NT2/D1 (cell line): ENCODE data around the gene ZNF718.
"Not testable (repeated sequence)": the region's sequence is repeated elsewhere in the genome, so short reads cannot be mapped to it uniquely, and the experiment has no call there.

Source experiments
- DNase-seq: peaks from one replicate; pipeline ENCODE4 v3.0.0-alpha.2; 2011; ENCODE audit warnings: low read depth, low spot score
- H3K27me3 ChIP-seq: 2 replicates; pipeline ENCODE4 v1.6.0; 2011; ENCODE audit warnings: mild to moderate bottlenecking; ENCODE audit not compliant: insufficient read length, insufficient read depth
- H3K36me3 ChIP-seq: 2 replicates; pipeline ENCODE4 v1.6.1; 2011; ENCODE audit warnings: mild to moderate bottlenecking, low read length, mixed read lengths; ENCODE audit not compliant: insufficient read depth, insufficient read length
- H3K4me1 ChIP-seq: 2 replicates; pipeline ENCODE4 v1.5.1; 2011; ENCODE audit not compliant: insufficient read depth, insufficient read length
- H3K4me3 ChIP-seq: 2 replicates; pipeline ENCODE4 v1.5.1; 2011; ENCODE audit warnings: low read depth; ENCODE audit not compliant: insufficient read length
- H3K9ac ChIP-seq: 2 replicates; pipeline ENCODE4 v1.6.0; 2011; ENCODE audit warnings: low read depth; ENCODE audit not compliant: insufficient read length
- H3K9me3 ChIP-seq: 2 replicates; pipeline ENCODE4 v1.5.1; 2011; ENCODE audit warnings: mild to moderate bottlenecking, low read length; ENCODE audit not compliant: insufficient read depth
- SUZ12 ChIP-seq: IDR thresholded peaks from 2 replicates; pipeline ENCODE4 v1.6.1; 2011; ENCODE audit not compliant: insufficient read length, insufficient read depth; ENCODE audit errors: extremely low read depth
- YY1 ChIP-seq: IDR thresholded peaks from 2 replicates; pipeline ENCODE4 v1.6.1; 2011; ENCODE audit not compliant: insufficient read length, insufficient read depth
- ZNF274 ChIP-seq: IDR thresholded peaks from 2 replicates; pipeline ENCODE4 v1.6.1; 2011; ENCODE audit warnings: mild to moderate bottlenecking, low read depth, low read length

ZNF718 gene

GRCh38 chr4:161496-162284, 37.4 kb downstream of the ZNF718 start:
- Histone ChIP-seq H3K27me3 (no peaks in the 10 kb centered on the region), H3K4me3 (no peak overlapping the region), H3K9ac (no peak overlapping the region), H3K36me3 (peaks cover 13% of the 10 kb centered on the region), H3K4me1 (no peaks in the 10 kb centered on the region), H3K9me3 (peaks cover 94% of the 10 kb centered on the region)
- no peak for DNase-seq
- TF ChIP-seq ZNF274 (peak; percentile 77), YY1 (no peak)

GRCh38 chr4:169640-170039, 45.3 kb downstream of the ZNF718 start:
- peaks cover 62% of the 10 kb centered on the region for H3K9me3 ChIP-seq
- not testable (repeated sequence) for H3K27me3 ChIP-seq, DNase-seq, H3K36me3 ChIP-seq, H3K9ac ChIP-seq, H3K4me1 ChIP-seq, H3K4me3 ChIP-seq

- not testable (repeated sequence) for H3K27me3 ChIP-seq, DNase-seq, H3K9ac ChIP-seq, H3K4me3 ChIP-seq, H3K4me1 ChIP-seq, H3K36me3 ChIP-seq
- H3K9me3 ChIP-seq, result peaks cover 64% of the 10 kb centered on the region
Observed at GRCh38 chr4:171318-171717, 47.0 kb downstream of the ZNF718 start.

- Histone ChIP-seq H3K9ac (no peak overlapping the region), H3K36me3 (no peaks in the 10 kb centered on the region), H3K9me3 (peaks cover 78% of the 10 kb centered on the region), H3K4me3 (no peak overlapping the region), H3K27me3 (no peaks in the 10 kb centered on the region), H3K4me1 (no peaks in the 10 kb centered on the region)
- DNase-seq, result peak; percentile 46
- TF ChIP-seq SUZ12, result no peak
- TF ChIP-seq ZNF274, result no peak
- TF ChIP-seq YY1, result no peak
Observed at GRCh38 chr4:173666-174314, 49.5 kb downstream of the ZNF718 start.

GRCh38 chr4:175986-176385, 51.7 kb downstream of the ZNF718 start:
- Histone ChIP-seq H3K9me3 (peaks cover 85% of the 10 kb centered on the region), H3K36me3 (no peaks in the 10 kb centered on the region)

GRCh38 chr4:176995-177394, 52.7 kb downstream of the ZNF718 start:
- Histone ChIP-seq H3K4me1 (no peaks in the 10 kb centered on the region), H3K9me3 (peaks cover 75% of the 10 kb centered on the region), H3K27me3 (no peaks in the 10 kb centered on the region), H3K4me3 (no peak overlapping the region), H3K36me3 (no peaks in the 10 kb centered on the region), H3K9ac (no peak overlapping the region)
- DNase-seq, result no peak
- TF ChIP-seq YY1 (no peak), ZNF274 (no peak), SUZ12 (no peak)

More at GRCh38 chr4:175986-176385, 51.7 kb downstream of the ZNF718 start:
- no peak for DNase-seq
- TF ChIP-seq ZNF274 (no peak), SUZ12 (no peak), YY1 (no peak)
- Histone ChIP-seq H3K4me1 (no peaks in the 10 kb centered on the region), H3K4me3 (no peak overlapping the region), H3K9ac (no peak overlapping the region), H3K27me3 (no peaks in the 10 kb centered on the region)

- H3K36me3 ChIP-seq, DNase-seq, H3K4me3 ChIP-seq, H3K9ac ChIP-seq, H3K4me1 ChIP-seq, H3K27me3 ChIP-seq: not testable (repeated sequence)
- peaks cover 24% of the 10 kb centered on the region for H3K9me3 ChIP-seq
Observed at GRCh38 chr4:182225-182624, 57.9 kb downstream of the ZNF718 start.

- TF ChIP-seq YY1 (no peak), ZNF274 (no peak), SUZ12 (no peak)
- H3K36me3 ChIP-seq, result no peaks in the 10 kb centered on the region
- H3K4me1 ChIP-seq, result no peaks in the 10 kb centered on the region
- no peak for DNase-seq
- H3K4me3 ChIP-seq, result no peak overlapping the region
- no peak overlapping the region for H3K9ac ChIP-seq
- H3K27me3 ChIP-seq, result no peaks in the 10 kb centered on the region
- peaks cover 8% of the 10 kb centered on the region for H3K9me3 ChIP-seq
Observed at GRCh38 chr4:188091-188490, 63.8 kb downstream of the ZNF718 start.

GRCh38 chr4:195159-195558, 70.9 kb downstream of the ZNF718 start:
- not testable (repeated sequence) for H3K9me3 ChIP-seq, H3K4me3 ChIP-seq, H3K27me3 ChIP-seq, DNase-seq, H3K36me3 ChIP-seq, H3K4me1 ChIP-seq, H3K9ac ChIP-seq
